HepG2 (cell line): ENCODE measurements around the gene VSIR. TPM values are rescaled to one million over a fixed set of nuclear protein-coding genes. Genes with fewer than 3 reads are reported as not detected.

Experiments used
- ATF4 ChIP-seq, 2 experiments: fragments of 450-650 bp in 1 of 2; sonication (generic) in 1 of 2; formaldehyde crosslinking; IDR thresholded peaks; 2 replicates each; pipeline versions ENCODE4 v1.5.0 to v1.8.0; 2020 to 2022; ENCODE audit warnings: mild to moderate bottlenecking in 1 of 2, missing genetic modification reagents in 1 of 2
- FIP1L1 ChIP-seq: fragments of 200-400 bp; formaldehyde crosslinking; IDR thresholded peaks from 2 replicates; pipeline ENCODE4 v1.6.1; 2018; ENCODE audit warnings: low read depth, mild to moderate bottlenecking, low read length, moderate library complexity, borderline replicate concordance; ENCODE audit not compliant: insufficient read depth
- FOXA3 ChIP-seq: IDR thresholded peaks from 2 replicates; pipeline ENCODE4 v1.6.1; 2016; ENCODE audit warnings: missing genetic modification reagents, missing compliant biosample characterization
- RERE ChIP-seq: IDR thresholded peaks from 2 replicates; pipeline ENCODE4 v1.6.1; 2016; ENCODE audit warnings: low read depth, missing genetic modification reagents, missing compliant biosample characterization
- TEAD2 ChIP-seq: sonication (generic); formaldehyde crosslinking; IDR thresholded peaks from 2 replicates; pipeline ENCODE4 v1.9.0; 2021; ENCODE audit warnings: missing genetic modification reagents
- TRIM22 ChIP-seq: fragments of 450-650 bp; IDR thresholded peaks from 2 replicates; pipeline ENCODE4 v1.6.1; 2017
- ZEB1 ChIP-seq: IDR thresholded peaks from 2 replicates; pipeline ENCODE4 v1.6.1; 2012; ENCODE audit warnings: mild to moderate bottlenecking, low read depth, inconsistent platforms; ENCODE audit not compliant: insufficient replicate concordance
- ZNF142 ChIP-seq: sonication (generic); formaldehyde crosslinking; IDR thresholded peaks from 2 replicates; pipeline ENCODE4 v1.4.0; 2020; ENCODE audit warnings: missing genetic modification reagents
- ZNF207 ChIP-seq: fragments of 450-650 bp; IDR thresholded peaks from 2 replicates; pipeline ENCODE4 v1.6.1; 2016; ENCODE audit warnings: antibody characterized with exemption, borderline replicate concordance
- ZNF34 ChIP-seq: sonication (generic); formaldehyde crosslinking; IDR thresholded peaks from 2 replicates; pipeline ENCODE4 v1.4.0; 2020; ENCODE audit warnings: mild to moderate bottlenecking, missing genetic modification reagents, borderline replicate concordance
- ZNF766 ChIP-seq: sonication (generic); formaldehyde crosslinking; IDR thresholded peaks from 2 replicates; pipeline ENCODE4 v1.5.0; 2020; ENCODE audit warnings: missing genetic modification reagents, borderline replicate concordance
- ZNF878 ChIP-seq: sonication (generic); formaldehyde crosslinking; IDR thresholded peaks from 2 replicates; pipeline ENCODE4 v1.8.1; 2023; ENCODE audit warnings: mild to moderate bottlenecking, missing genetic modification reagents, moderate library complexity
- ZSCAN5A ChIP-seq: sonication (generic); formaldehyde crosslinking; IDR thresholded peaks from 2 replicates; pipeline ENCODE4 v1.8.0; 2022; ENCODE audit warnings: mild to moderate bottlenecking, missing genetic modification reagents, borderline replicate concordance
- polyA plus RNA-seq, 8 experiments: library from polyadenylated mRNA; depleted of rRNA in 3 of 8; stranded (reverse) in 7 of 8; unstranded in 1 of 8; fragments of >200 nt; fragmentation: Illumina TruSeq in 4 of 8; extraction: Trizol in 4 of 8; gene quantifications; 2 replicates each; pipeline versions ENCODE4 v1.2.1 to v1.2.3, GENCODE V29; 2011 to 2016; ENCODE audit warnings: low read depth in 4 of 8, missing spikeins in 1 of 8, mixed read lengths in 1 of 8; ENCODE audit not compliant: insufficient read depth in 1 of 8
- total RNA-seq, 5 experiments: library from RNA; depleted of rRNA; stranded (reverse); fragments of >200 nt; fragmentation: Illumina TruSeq; extraction: Trizol; gene quantifications; 2 replicates each; pipeline ENCODE4 v1.2.3, GENCODE V29; 2016; ENCODE audit warnings: low read depth in 1 of 5

Gene VSIR
- total and polyA plus RNA-seq, 2 of the 13 experiments (the other 11 are each of a cell fraction or from before 2014, with no cell fraction given) = 0.44 to 3.2 TPM

- TF ChIP-seq ZNF142 (CRISPR knock-in tag) (no peak), TRIM22 (no peak), ZNF878 (no peak), RERE (CRISPR knock-in tag) (0 out of 2 replicates have a peak, but pooled peaks have one; percentile 17), ZNF34 (CRISPR knock-in tag) (no peak), TEAD2 (CRISPR knock-in tag) (no peak), ZEB1 (no peak), ZNF766 (CRISPR knock-in tag) (no peak), FIP1L1 (no peak), ATF4 (CRISPR knock-in tag; IDR thresholded peaks at IDR 0.05) (no peak), FOXA3 (CRISPR knock-in tag) (peak; percentile 71), ZNF207 (no peak), ZSCAN5A (CRISPR knock-in tag) (no peak)
These were observed 6.5 kb downstream of the VSIR start (continued) for GRCh38 chr10:71766717-71767419.
